HTERT RPE-1 (cell line): Measurements from ENCODE around the gene CCDC3.
"Not testable (repeated sequence)": the region's sequence is repeated elsewhere in the genome, so short reads cannot be mapped to it uniquely, and the experiment has no call there.

Experiments used
- in situ Hi-C: fragments of 300-500 bp; cut with MboI; formaldehyde crosslinking; loops from 4 replicates; pipeline ENCODE4 v1.14.3; 2020; ENCODE audit warnings: low sequenced_read_pairs

CCDC3 gene

GRCh38 chr10:13001041-13001886 is at the start of gene CCDC3:
Gene CCDC3, minus strand, starts transcription at chr10:13001713. Its CDS starts 143 bp downstream, at chr10:13001570.
- in situ Hi-C loops, result no loop called here

GRCh38 chr10:13051126-13051694 is 49.7 kb upstream of the CCDC3 start:
- in situ Hi-C loops, result no loop called here

- in situ Hi-C loops, result no loop called here
These were observed 48.4 kb upstream of the CCDC3 start for GRCh38 chr10:13049774-13050420.

- in situ Hi-C loops, result no loop called here
These were observed 47.2 kb upstream of the CCDC3 start for GRCh38 chr10:13048762-13049161.

- in situ Hi-C loops, result no loop called here
These were observed 46.2 kb upstream of the CCDC3 start for GRCh38 chr10:13047529-13048206.

GRCh38 chr10:13046851-13047528 is 45.5 kb upstream of the CCDC3 start:
- in situ Hi-C loops, result no loop called here

- in situ Hi-C loops, result no loop called here
These were observed 42.0 kb upstream of the CCDC3 start for GRCh38 chr10:13043520-13043919.

- in situ Hi-C loops, result no loop called here
These were observed 38.2 kb upstream of the CCDC3 start for GRCh38 chr10:13039761-13040160.

GRCh38 chr10:13038391-13038790 is 36.9 kb upstream of the CCDC3 start:
- in situ Hi-C loops, result no loop called here

- in situ Hi-C loops, result no loop called here
These were observed 36.3 kb upstream of the CCDC3 start for GRCh38 chr10:13037832-13038231.

- in situ Hi-C loops, result no loop called here
These were observed 35.3 kb upstream of the CCDC3 start for GRCh38 chr10:13036841-13037240.

GRCh38 chr10:13035731-13036130 is 34.2 kb upstream of the CCDC3 start:
- in situ Hi-C loops, result not testable (repeated sequence)

- in situ Hi-C loops, result no loop called here
These were observed 25.4 kb upstream of the CCDC3 start for GRCh38 chr10:13026873-13027272.

GRCh38 chr10:13023754-13024153 is 22.2 kb upstream of the CCDC3 start:
- in situ Hi-C loops, result no loop called here

GRCh38 chr10:13019280-13019679 is 17.8 kb upstream of the CCDC3 start:
- in situ Hi-C loops, result no loop called here

- in situ Hi-C loops, result no loop called here
These were observed 16.7 kb upstream of the CCDC3 start for GRCh38 chr10:13018171-13018570.

GRCh38 chr10:13016886-13017285 is 15.4 kb upstream of the CCDC3 start:
- in situ Hi-C loops, result no loop called here

GRCh38 chr10:13016426-13016825 is 14.9 kb upstream of the CCDC3 start:
- in situ Hi-C loops, result no loop called here

- in situ Hi-C loops, result no loop called here
These were observed 4.5 kb upstream of the CCDC3 start for GRCh38 chr10:13006037-13006436.

- in situ Hi-C loops, result no loop called here
These were observed 2.2 kb upstream of the CCDC3 start for GRCh38 chr10:13003759-13004158.

- in situ Hi-C loops, result no loop called here
These were observed 1.5 kb upstream of the CCDC3 start for GRCh38 chr10:13003004-13003403.
